ENCODE results near the gene HOXD1.
A peak's percentile ranks its signal among the peaks of the same experiment; 100 is the strongest.

Gene HOXD1

DNA sequence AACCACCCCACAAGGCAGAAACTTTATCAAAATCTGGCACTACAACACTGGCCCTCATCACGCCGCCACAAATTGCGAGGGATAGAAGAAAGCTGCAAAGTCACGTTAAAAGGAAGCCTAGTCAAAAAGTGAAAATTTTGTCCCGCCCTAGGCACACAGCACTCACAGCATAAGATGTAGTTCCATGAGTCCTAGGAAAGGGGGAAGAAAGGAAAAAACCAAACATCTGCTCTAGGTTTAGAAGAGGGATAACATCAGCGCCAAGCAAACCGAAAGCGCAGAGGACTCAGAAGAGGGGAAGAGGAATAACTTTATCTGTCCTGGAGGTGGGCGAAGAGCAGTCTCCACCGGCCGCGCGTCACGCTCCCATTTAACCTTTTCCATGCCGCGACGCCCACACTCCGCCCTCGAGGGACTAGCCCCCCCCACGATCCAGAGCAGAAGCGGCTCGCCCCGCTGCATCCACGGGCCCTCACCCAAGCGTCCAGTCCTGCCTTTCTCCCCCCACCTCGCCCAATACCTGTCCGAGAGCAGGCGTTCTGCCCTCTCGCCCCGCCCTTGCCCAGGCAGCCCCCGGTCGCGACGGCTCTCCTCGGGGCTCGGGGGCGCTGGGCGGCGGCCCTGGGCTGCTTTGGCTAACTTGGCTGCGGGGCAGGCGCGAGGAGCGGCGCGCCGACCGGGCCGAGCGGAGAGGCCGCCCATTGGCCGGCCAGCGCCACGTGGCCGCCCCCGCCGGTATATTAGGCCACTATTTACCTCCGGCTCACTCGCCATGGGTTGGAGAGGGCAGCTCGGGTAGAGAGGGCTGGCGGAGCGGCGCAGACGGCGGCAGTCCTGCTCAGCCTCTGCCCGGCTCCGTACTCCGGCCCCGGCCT is at the start of gene HOXD1:
Gene HOXD1, plus strand, starts transcription at position 770 of the 875 bp plus-strand sequence. CDS start 134 bp downstream, outside the sequence.
- no peak for DNase-seq (ENCODE audit: low read depth, low spot score)

DNA sequence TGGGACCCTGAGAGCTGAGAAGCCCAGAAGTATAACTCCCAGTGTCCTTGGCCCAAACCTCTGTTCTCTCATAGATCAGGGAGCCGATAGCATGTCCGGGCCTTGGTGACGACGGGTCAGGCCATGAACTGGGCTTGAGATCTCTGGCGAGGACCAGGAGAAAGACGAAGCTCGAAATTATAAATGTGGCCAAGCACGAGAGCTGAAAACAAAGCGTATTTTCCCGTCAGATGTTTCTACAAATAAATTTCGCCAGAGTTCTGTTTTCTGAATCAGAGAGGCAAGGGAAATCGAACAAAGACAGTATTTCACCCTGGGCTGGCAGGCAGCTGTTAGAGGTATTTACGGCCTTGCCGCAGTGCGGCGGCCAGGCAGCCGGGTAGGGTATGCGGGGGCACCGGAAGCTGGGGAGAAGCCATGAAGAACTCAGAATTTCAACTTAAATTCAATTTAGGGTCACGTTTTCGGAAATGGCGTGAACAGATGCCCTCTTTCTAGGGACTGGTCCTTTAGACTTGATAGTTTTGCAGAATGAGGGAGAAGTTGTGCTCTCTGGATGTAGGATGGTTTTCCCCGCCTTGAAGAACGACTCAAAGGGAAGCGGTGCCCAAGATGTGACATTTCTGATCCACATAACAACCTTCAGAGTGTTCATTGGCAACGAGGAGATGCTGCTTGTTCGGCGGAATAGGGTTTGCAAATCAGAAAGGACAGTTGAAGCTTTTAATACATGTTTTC is 49.4 kb upstream of the HOXD1 start:
- no peak for DNase-seq (ENCODE audit: low read depth, low spot score)

DNA sequence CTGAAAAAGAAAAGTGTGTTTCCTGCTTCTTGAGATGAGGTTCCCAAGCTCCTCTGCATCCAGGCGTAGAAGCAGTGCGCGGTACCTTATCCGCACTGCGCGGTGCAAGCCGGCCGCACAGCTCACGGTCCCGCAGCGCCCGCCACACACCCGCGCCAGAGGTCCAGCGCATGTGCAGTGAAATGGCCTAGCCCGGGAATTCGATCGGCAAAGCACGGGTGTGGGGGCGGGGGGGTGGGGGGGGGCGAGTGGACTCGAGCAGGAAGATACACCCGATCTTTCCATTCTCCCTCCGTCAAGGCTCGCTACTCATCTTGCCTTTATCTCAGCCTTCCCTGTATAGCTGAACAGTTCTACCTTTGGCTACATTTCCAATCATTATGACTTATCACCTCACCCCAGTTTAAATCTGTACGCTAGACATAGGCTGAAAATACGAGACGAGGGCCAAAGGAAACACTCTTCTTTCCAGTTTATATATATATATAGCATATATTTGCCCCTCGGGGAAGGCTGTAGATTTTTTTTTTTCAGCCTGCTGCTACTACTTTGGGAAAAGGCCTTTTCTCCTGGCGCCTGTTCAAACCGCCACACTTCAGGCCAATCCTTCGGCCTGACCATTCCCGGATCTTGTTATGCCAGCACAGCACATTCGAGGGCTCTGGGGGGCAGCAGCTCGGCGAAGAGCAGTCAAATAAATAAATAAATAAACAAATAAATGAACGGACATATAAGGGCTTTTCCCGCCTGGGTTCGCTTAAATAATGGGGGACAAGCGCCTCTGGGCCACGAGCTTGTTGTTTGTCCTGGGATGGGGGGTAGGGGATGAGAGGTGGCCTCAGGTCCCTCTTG is 48.6 kb upstream of the HOXD1 start:
- no peak for DNase-seq (ENCODE audit: low read depth, low spot score)

DNA sequence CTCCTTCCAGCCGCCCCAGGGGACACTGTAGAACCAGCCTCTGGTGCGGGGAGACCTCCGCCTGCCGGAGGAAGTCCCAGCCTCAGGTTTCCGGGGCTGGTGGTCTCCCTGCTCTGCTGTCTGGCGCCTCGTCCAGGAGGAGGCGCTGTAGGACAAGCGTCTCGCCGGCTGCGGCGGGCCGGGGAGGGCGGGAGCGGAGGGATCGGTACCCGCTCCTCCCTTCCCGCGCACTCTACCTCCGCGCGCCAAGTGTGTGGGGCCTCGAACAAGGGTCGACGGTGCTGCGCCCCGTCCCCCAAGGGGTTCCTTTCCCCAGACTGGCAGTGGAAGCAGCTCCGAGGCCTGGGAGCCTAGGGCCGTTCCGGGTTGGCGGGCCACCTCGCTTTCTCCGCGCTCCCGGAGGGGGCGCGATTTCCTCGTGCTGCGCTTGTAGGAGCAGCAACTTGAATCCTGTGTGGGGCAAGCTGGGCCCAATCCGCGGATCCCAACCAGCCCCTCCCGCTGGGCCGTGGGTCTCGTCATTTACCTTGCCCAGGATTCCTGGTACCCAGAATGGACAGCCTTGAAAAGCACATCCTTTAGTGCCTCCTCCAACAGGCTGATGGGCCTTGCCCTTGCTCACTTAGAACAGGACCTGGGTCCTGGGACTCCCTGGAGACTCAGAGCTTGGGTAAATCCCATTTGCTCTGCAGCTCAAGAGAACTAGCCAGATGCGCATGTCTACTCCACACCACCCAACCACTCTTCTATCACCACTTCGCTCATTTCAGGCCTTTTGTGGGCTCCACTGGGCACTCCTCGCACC is 47.8 kb upstream of the HOXD1 start:
- peak; percentile 73 for DNase-seq (ENCODE audit: low read depth, low spot score)

DNA sequence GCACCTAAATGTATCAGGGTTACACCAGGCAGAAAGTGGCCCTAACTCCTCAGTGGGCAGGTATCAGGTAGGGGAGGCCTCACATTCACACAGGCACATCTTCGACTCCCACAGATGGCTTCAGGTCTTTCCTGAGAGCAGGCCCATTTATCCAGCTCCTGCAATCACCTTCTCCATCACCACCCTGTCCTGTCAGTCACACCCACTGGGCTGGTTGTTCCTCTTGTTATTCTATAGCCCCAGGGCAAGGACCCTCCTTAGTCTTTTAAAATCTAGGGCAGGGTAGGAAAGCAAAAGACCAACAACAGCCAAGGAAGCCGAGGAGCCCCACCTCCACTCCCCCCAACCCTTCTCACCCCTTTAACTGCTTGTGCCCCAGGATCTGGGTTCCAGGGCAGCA is 46.2 kb upstream of the HOXD1 start:
- DNase-seq (ENCODE audit: low read depth, low spot score), result no peak

DNA sequence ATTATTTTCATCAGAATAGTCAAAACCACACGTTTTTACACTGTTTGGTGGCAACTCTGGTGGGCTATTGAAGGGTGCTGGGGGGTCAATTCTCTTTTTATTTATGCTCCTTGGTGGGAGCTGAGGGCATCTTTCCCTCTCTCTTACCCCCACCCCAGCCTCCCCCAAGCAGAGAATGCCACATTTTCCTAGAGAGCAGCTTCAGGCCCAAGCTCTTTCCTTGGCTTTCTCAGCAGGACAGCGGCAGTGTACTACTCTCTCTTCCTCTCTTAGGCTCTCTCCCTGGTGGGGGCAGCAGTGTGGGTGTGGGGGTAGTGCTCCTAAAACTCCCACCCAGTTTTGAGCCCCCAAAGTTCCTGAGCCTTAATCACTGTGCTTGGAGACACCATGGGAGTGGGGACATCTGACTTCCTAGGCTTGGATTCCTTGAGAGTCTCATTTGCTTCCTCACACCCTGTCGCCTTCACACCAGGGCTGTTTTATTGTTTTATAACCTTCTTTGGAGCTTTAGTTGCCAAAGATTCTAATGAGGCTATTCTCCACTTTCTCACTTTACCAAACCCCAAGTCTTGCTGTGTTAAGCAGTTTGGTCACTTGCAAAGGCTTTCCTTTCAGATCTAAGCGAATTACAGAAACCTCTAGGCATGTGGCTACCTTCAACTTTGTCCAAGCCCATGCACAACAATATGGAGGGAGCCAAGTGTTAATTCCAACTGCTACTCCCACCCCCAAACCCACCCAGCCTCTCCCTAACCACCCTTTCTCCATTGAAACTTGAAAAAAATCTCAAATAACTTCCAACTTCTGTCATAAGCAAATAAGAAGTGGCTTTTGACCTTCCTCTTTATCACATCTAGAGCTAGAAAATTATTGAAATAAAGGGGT is 43.1 kb upstream of the HOXD1 start:
- DNase-seq (ENCODE audit: low read depth, low spot score), result no peak

DNA sequence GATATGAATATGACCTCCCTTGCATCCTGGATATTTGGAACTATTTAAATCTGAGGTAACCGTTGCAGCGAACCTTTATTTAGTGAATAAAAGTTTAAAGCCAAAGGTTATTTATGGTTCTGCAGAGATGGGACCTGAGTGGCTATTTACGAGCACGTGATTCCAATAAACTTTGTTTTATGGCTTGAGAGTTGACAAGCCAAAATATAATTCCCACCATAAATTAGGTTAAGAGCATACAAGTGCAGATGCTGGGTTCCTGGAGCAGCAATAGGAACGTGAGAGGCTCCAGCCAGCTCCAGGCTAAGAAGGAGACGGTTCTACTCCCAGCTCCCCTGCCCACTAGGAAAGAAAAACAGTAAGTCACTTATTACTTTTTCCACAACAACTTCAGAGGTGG is 42.4 kb upstream of the HOXD1 start:
- DNase-seq (ENCODE audit: low read depth, low spot score), result no peak

DNA sequence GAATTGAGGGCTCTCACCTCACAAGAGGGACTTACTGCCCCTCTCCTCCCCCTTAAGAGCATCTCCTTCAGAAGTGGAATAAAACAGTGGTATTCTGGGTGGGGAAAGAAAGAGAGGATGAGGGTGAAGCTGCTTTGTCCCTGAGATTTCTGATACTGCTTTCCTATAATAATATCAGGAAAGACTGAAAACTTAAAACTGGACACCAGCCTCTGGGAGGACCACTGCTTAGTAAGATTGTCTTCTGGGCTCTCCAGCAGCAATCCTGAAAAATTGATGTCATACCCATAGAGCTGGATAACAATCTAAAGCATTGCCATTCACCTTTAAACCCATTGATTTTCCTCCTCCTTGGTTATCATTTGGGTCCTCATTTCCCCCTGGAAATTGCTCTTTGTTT is 41.8 kb upstream of the HOXD1 start:
- no peak for DNase-seq (ENCODE audit: low read depth, low spot score)

DNA sequence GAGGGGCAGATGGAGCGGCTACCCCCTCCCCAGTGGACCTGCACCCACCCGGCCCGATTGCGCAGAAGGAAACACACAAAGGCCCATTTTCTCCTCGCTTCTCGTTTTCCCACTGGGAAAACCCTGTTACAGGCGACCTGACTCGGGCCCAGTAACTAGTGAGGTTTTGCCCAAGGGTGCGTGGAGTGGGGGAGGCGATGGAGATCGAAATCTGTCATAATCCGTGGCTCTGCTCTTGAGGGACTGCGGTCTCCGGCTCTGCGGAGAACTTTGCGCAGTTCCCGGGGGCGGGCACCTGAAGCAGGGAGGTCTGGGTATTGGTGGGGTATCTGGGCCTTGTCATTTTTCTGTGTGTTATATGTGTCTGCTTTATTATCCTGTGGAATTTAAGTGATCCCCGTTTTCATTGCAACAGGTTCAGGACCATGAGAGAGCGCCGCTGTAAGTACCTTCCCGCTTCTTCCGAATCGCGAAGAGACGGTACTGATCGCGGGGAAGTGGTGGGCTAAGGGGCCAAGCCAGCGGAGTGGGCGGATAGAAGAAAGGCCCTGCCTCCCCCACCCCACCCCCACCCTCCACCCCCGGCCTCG is 41.2 kb upstream of the HOXD1 start:
- no peak for DNase-seq (ENCODE audit: low read depth, low spot score)

DNA sequence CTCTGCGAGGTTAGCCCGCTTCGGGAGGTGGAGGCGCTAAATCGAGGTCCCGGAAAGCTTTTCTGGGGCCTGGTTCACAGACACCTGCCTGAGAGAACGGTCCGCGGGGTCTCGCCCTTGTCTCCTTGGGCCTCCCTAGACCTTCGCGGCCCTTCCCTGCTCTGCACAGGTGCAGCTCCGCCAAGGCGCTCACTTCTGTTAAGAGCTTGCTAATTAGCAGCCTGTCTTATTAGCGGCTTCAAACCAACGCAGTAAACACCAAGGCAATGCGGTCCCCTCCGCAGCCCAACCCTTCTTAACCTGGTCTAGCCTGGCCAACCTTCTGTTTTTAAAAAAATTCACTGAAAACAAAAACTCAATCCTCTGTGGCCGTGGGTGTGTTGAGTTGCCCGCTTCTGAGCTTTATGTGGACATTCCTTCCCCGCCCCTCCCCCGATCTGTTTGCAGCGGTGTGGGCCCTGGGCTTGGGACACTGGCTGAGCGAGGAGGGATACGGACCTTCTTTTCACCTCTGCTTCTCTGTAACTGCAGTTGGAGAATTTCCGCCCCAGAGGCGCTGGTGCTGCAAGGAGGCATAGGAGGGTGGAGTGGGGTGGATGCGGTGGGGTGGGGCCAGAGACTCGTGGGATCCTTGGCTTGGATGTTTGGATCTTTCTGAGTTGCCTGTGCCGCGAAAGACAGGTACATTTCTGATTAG is 40.5 kb upstream of the HOXD1 start:
- no peak for DNase-seq (ENCODE audit: low read depth, low spot score)

DNA sequence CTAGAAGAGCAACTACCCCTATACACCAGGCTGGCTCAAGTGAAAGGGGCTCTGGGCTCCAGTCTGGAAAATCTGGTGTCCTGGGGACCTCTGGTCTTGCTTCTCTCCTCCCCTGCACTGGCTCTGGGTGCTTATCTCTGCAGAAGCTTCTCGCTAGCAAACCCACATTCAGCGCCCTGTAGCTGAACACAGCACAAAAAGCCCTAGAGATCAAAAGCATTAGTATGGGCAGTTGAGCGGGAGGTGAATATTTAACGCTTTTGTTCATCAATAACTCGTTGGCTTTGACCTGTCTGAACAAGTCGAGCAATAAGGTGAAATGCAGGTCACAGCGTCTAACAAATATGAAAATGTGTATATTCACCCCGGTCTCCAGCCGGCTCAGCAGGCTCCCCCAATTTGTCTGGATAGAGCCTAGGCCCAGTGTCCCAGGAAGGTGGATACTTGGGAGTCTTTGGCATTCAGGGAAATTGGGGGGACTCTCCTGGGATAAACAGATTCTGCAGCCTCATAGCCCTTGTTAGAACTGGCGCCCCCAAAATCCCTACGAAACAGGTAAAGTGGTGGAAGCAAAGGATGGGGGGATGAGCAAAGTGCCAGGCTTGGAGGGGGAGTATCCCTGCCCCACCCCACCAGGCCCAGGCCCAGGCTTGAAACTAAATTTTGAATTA is 39.6 kb upstream of the HOXD1 start:
- DNase-seq (ENCODE audit: low read depth, low spot score), result no peak

DNA sequence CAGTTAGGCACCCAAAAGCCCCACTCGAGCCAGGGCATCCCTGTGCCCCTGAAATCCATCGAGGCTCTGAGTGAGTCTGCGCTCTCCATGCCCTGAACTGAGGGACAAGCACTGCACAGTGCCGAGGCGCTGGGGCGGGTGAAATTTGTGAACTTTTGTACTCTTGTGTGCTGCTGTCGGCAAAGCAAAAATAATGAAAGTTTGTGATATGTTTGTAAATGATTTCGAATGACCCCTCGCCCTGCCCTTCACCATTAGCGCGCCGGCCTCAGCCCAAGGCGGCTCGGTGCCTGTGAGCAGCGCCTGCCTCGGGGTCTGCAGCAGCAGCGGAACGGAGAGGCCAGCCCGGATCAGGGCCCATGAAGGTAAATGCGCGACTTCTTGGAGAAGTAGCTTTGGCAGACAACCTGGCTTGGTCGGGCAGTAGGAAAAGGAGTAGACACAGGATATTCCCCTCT is 39.0 kb upstream of the HOXD1 start:
- DNase-seq (ENCODE audit: low read depth, low spot score), result no peak

DNA sequence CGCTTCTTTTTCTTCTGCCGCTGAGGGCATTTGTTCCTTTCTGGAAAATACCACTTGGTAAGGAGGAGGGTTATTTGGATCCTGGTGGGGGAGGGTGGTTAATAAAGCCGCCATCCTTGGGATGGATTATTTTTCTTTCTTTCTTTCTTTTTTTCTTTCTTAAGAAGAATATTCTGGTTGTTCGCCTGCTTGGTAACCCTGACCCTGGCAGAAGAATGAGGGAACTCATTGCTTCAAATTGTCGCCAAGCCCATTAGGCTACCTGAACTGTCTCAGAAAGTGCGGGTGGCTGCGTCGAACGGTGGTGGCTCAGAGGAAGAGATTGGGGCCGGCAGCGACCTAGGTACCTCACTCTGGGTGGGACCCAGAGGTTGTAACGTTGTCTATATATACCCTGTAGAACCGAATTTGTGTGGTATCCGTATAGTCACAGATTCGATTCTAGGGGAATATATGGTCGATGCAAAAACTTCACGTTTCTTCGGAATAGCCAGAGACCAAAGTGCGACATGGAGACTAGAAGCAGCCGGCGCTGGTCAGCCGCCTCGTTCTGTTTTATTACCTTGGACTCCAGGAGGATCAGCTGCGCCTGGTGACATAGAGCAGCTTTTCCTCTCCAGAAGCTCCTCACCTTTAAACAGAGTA is 38.4 kb upstream of the HOXD1 start:
- DNase-seq (ENCODE audit: low read depth, low spot score), result no peak

DNA sequence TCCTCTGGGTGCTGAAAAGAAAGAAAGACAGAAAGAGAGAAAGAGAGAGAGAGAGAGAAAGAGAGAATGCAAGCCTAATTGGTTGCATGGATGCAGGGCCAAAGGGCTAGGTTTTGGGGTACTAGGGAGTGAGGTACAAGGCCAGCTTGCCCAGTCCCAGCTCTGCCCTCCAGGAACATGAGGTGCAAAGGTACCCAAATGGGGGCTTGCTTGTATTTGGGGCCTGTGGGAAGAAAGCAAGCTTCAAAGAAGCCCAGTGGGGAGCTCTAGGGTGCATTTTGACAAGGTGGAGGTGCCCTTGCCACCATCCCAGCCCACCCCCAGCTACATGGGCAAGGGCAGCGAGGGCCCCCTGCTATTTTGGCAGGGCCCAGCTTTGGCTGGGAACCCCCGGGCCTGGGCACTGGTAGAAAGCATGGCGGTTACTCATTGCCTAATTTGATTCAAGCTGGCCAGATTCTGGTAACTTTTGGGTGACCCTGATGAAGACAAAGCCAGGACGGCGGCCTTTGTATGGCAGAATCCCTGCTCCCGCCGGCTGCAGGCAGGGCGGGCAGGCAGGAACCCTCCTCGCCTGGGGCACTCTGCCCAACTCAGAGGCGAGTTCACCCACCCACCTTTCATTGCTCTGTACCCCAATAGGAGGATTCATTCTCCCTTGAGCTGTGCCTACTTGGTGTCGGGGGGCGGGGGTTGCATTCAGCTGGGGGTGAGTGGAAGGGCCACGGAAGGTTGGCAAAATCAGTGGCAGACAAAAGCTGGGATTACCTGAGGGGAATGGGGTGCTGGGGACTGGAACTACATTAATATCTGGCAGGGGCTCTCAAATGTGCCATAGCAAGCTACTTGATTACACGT is 37.7 kb upstream of the HOXD1 start:
- no peak for DNase-seq (ENCODE audit: low read depth, low spot score)

DNA sequence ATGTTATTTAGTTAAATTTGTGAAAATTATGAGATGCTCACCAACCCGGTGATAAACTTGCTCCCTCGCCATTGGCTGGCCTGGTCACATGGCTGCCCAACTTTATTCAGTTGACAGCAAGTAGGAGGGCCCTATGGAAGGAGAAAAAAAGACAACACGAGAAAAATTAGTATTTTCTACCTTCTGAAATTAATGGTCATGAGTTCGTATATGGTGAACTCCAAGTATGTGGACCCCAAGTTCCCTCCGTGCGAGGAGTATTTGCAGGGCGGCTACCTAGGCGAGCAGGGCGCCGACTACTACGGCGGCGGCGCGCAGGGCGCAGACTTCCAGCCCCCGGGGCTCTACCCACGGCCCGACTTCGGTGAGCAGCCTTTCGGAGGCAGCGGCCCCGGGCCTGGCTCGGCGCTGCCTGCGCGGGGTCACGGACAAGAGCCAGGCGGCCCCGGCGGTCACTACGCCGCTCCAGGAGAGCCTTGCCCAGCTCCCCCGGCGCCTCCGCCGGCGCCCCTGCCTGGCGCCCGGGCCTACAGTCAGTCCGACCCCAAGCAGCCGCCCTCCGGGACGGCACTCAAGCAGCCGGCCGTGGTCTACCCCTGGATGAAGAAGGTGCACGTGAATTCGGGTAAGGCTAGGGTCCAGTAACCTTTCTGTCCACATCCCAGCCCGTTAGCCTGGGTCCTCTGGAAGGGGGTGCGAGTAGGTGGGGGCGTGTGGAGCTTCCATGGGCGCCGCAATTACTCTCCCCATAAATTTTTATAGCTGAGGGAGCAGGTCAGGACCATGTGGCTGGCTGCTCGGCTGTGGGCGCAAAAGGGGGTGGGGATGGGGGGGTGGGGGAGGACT is 36.8 kb upstream of the HOXD1 start, which contains the start of gene HOXD4:
Gene HOXD4, plus strand, starts transcription at position 109 of the 846 bp plus-strand sequence. Its CDS starts 84 bp downstream, at position 193.
- DNase-seq (ENCODE audit: low read depth, low spot score), result no peak
